Uterus (tissue), 4 donors: ENCODE data around the gene MSI2. TPM values are rescaled to one million over a fixed set of nuclear protein-coding genes. Genes with fewer than 3 reads are reported as not detected.

Experiments
- DNase-seq, 2 donors: peaks; one replicate each; pipeline ENCODE4 v3.0.0-alpha.2; 2019 to 2020
- H3K27ac ChIP-seq, 2 donors: fragments of 200-600 bp; sonication (generic); 1 replicate in 1 of 2; 2 replicates in 1 of 2; pipeline ENCODE4 v1.5.1; 2016 to 2018
- H3K27me3 ChIP-seq, 2 donors: fragments of 200-600 bp; sonication (generic); one replicate each; pipeline ENCODE4 v1.5.1; 2018 to 2019; ENCODE audit warnings: control low read depth in 1 of 2
- H3K36me3 ChIP-seq, 2 donors: fragments of 200-600 bp; sonication (generic); one replicate each; pipeline ENCODE4 v1.5.1; 2019; ENCODE audit warnings: control low read depth in 1 of 2
- H3K4me1 ChIP-seq, 2 donors: fragments of 200-600 bp; sonication (generic); one replicate each; pipeline ENCODE4 v1.5.1; 2018 to 2019; ENCODE audit warnings: control low read depth in 1 of 2
- H3K4me3 ChIP-seq, 2 donors: fragments of 200-600 bp; sonication (generic); 1 replicate in 1 of 2; 2 replicates in 1 of 2; pipeline ENCODE4 v1.5.1; 2018 to 2019; ENCODE audit warnings: mild to moderate bottlenecking in 1 of 2
- H3K9me3 ChIP-seq, 2 donors: fragments of 200-600 bp; sonication (generic); one replicate each; pipeline ENCODE4 v1.5.1; 2019; ENCODE audit warnings: control low read depth in 1 of 2
- CTCF ChIP-seq, 4 experiments: fragments of 200-600 bp in 2 of 4; fragments of 450-650 bp in 2 of 4; sonication (generic) in 2 of 4; IDR thresholded peaks; one replicate each; pipeline ENCODE4 v1.5.1; 2016 to 2019; ENCODE audit warnings: antibody characterized with exemption in 4 of 4, mild to moderate bottlenecking in 2 of 4, moderate library complexity in 1 of 4
- POLR2A ChIP-seq, 2 donors: fragments of 450-650 bp; IDR thresholded peaks; one replicate each; pipeline ENCODE4 v1.6.1; 2016; ENCODE audit warnings: antibody characterized with exemption in 2 of 2, mild to moderate bottlenecking in 1 of 2, moderate library complexity in 1 of 2
- intact Hi-C: fragments of 100-400 bp; cut with DNase I; formaldehyde crosslinking; loops from one replicate; pipeline ENCODE4 v1.15.1; 2023; ENCODE audit warnings: low total_unique reads
- total RNA-seq, 4 donors: library from RNA; depleted of rRNA in 3 of 4; stranded (reverse); fragments of >200 nt in 3 of 4; gene quantifications; one replicate each; pipeline versions ENCODE4 v1.1.0 to v1.2.4, GENCODE V29; 2014 to 2023
- donor health status: DM: yes; HTN: yes; CAD: no.

Gene MSI2
- total RNA-seq, 4 donors from 2014 or later, result 13.2 to 60.8 (median 44.5) TPM

- no peaks in the 10 kb centered on the region for H3K36me3 ChIP-seq
- no peak overlapping the region for H3K4me3 ChIP-seq
- intact Hi-C loops, result no loop called here
- DNase-seq, result no peak
- no peaks in the 10 kb centered on the region for H3K4me1 ChIP-seq
- no peak overlapping the region for H3K27ac ChIP-seq
- H3K9me3 ChIP-seq, result no peaks in the 10 kb centered on the region
- TF ChIP-seq POLR2A (IDR thresholded peaks at IDR 0.05) (no peak), CTCF (IDR thresholded peaks at IDR 0.05) (no peak)
- H3K27me3 ChIP-seq, result no peaks in the 10 kb centered on the region
Measured at GRCh38 chr17:57517632-57518456, 261.5 kb downstream of the MSI2 start.

GRCh38 chr17:57518587-57519581, 262.6 kb downstream of the MSI2 start:
- no peaks in the 10 kb centered on the region for H3K4me1 ChIP-seq
- TF ChIP-seq CTCF (IDR thresholded peaks at IDR 0.05), result no peak
- TF ChIP-seq POLR2A (IDR thresholded peaks at IDR 0.05), result no peak
- no peaks in the 10 kb centered on the region for H3K36me3 ChIP-seq
- no peak overlapping the region for H3K27ac ChIP-seq
- H3K9me3 ChIP-seq, result no peaks in the 10 kb centered on the region
- DNase-seq, result no peak
- intact Hi-C loops, result no loop called here
- no peaks in the 10 kb centered on the region for H3K27me3 ChIP-seq
- H3K4me3 ChIP-seq, result no peak overlapping the region

- H3K4me1 ChIP-seq, result no peaks in the 10 kb centered on the region
- no peak overlapping the region for H3K4me3 ChIP-seq
- no peaks in the 10 kb centered on the region for H3K9me3 ChIP-seq
- no peak for DNase-seq
- H3K36me3 ChIP-seq, result no peaks in the 10 kb centered on the region
- intact Hi-C loops, result no loop called here
- H3K27ac ChIP-seq, result no peak overlapping the region
- H3K27me3 ChIP-seq, result no peaks in the 10 kb centered on the region
- TF ChIP-seq CTCF (IDR thresholded peaks at IDR 0.05) (no peak), POLR2A (IDR thresholded peaks at IDR 0.05) (no peak)
Measured at GRCh38 chr17:57519800-57520199, 263.5 kb downstream of the MSI2 start.

- intact Hi-C loops, result no loop called here
- Histone ChIP-seq H3K9me3 (no peaks in the 10 kb centered on the region), H3K27ac (no peak overlapping the region), H3K4me1 (no peaks in the 10 kb centered on the region), H3K4me3 (no peak overlapping the region), H3K27me3 (no peaks in the 10 kb centered on the region), H3K36me3 (no peaks in the 10 kb centered on the region)
- DNase-seq, result no peak
- TF ChIP-seq CTCF (IDR thresholded peaks at IDR 0.05) (no peak), POLR2A (IDR thresholded peaks at IDR 0.05) (no peak)
Measured at GRCh38 chr17:57521606-57522005, 265.3 kb downstream of the MSI2 start.
